ENCODE measurements around the gene SYTL1. TPM values are rescaled to one million over a fixed set of nuclear protein-coding genes. Genes with fewer than 3 reads are reported as not detected.

SYTL1 gene
- total RNA-seq, 4 donors from 2014 or later: 0.81 to 4.8 (median 2.7) TPM

GRCh38 chr1:27301052-27301422 lies 40.8 kb upstream of the SYTL1 start:
- H3K4me3 ChIP-seq: no peak overlapping the region
- 29% methylated on average over 3 of the region's 8 CpGs; no CpG with 5 or more reads in 1 of the 2 donors for WGBS, 2 donors (ENCODE audit: low coverage in 1 of 2)
- H3K36me3 ChIP-seq: peaks cover 0 to 73% of the 10 kb centered on the region in 2 donors
- TF ChIP-seq EP300 (IDR thresholded peaks at IDR 0.05): no peak
- no peak for TF ChIP-seq POLR2AphosphoS5 (IDR thresholded peaks at IDR 0.05)
- TF ChIP-seq CTCF (IDR thresholded peaks at IDR 0.05): no peak
- TF ChIP-seq POLR2A (IDR thresholded peaks at IDR 0.05): no peak
- H3K27ac ChIP-seq: peak overlapping the region in 3 of 4 donors; percentile 88 to 94 (median 93)
- H3K4me1 ChIP-seq: peaks cover 9 to 55% (median 30%) of the 10 kb centered on the region in 3 donors
- ATAC-seq: no peak
- H3K9me3 ChIP-seq: no peaks in the 10 kb centered on the region
- H3K27me3 ChIP-seq: no peaks in the 10 kb centered on the region

- Histone ChIP-seq H3K27ac (peak overlapping the region in 3 of 4 donors; percentile 88 to 94 (median 93)), H3K36me3 (peaks cover 0 to 75% of the 10 kb centered on the region in 2 donors), H3K4me3 (no peak overlapping the region), H3K27me3 (no peaks in the 10 kb centered on the region), H3K9me3 (no peaks in the 10 kb centered on the region), H3K4me1 (peaks cover 9 to 50% (median 30%) of the 10 kb centered on the region in 3 donors)
- no peak for ATAC-seq
- no peak for TF ChIP-seq CTCF (IDR thresholded peaks at IDR 0.05)
- no peak for TF ChIP-seq POLR2A (IDR thresholded peaks at IDR 0.05)
- TF ChIP-seq POLR2AphosphoS5 (IDR thresholded peaks at IDR 0.05): no peak
- TF ChIP-seq EP300 (IDR thresholded peaks at IDR 0.05): no peak
- WGBS, 2 donors (ENCODE audit: low coverage in 1 of 2): 29 to 60% methylated on average over 1 to 2 of the region's 10 CpGs
Observed at GRCh38 chr1:27301582-27302199, 40.1 kb upstream of the SYTL1 start.

- Histone ChIP-seq H3K27me3 (no peaks in the 10 kb centered on the region), H3K36me3 (peaks cover 0 to 75% of the 10 kb centered on the region in 2 donors), H3K4me1 (peaks cover 9 to 41% (median 30%) of the 10 kb centered on the region in 3 donors), H3K9me3 (no peaks in the 10 kb centered on the region), H3K4me3 (no peak overlapping the region), H3K27ac (no peak overlapping the region)
- WGBS, 2 donors (ENCODE audit: low coverage in 1 of 2): 100% methylated on average over 1 of the region's 2 CpGs
- no peak for ATAC-seq
- no peak for TF ChIP-seq EP300 (IDR thresholded peaks at IDR 0.05)
- TF ChIP-seq POLR2AphosphoS5 (IDR thresholded peaks at IDR 0.05): no peak
- TF ChIP-seq CTCF (IDR thresholded peaks at IDR 0.05): no peak
- TF ChIP-seq POLR2A (IDR thresholded peaks at IDR 0.05): no peak
Observed at GRCh38 chr1:27302612-27303011, 39.2 kb upstream of the SYTL1 start.

GRCh38 chr1:27303509-27303908 lies 38.3 kb upstream of the SYTL1 start:
- TF ChIP-seq EP300 (IDR thresholded peaks at IDR 0.05): no peak
- TF ChIP-seq CTCF (IDR thresholded peaks at IDR 0.05): no peak
- no peak for TF ChIP-seq POLR2A (IDR thresholded peaks at IDR 0.05)
- no peak for TF ChIP-seq POLR2AphosphoS5 (IDR thresholded peaks at IDR 0.05)
- peaks cover 0 to 72% of the 10 kb centered on the region in 2 donors for H3K36me3 ChIP-seq

GRCh38 chr1:27306071-27306470 lies 35.8 kb upstream of the SYTL1 start:
- peaks cover 0 to 77% of the 10 kb centered on the region in 2 donors for H3K36me3 ChIP-seq
- H3K9me3 ChIP-seq: no peaks in the 10 kb centered on the region
- peaks cover 0 to 7% (median 2%) of the 10 kb centered on the region in 3 donors for H3K4me1 ChIP-seq
- WGBS, 2 donors (ENCODE audit: low coverage in 1 of 2): 55% methylated on average over 1 of the region's 11 CpGs; no CpG with 5 or more reads in 1 of the 2 donors
- TF ChIP-seq EP300 (IDR thresholded peaks at IDR 0.05): no peak
- no peak for TF ChIP-seq POLR2A (IDR thresholded peaks at IDR 0.05)
- TF ChIP-seq CTCF (IDR thresholded peaks at IDR 0.05): no peak
- TF ChIP-seq POLR2AphosphoS5 (IDR thresholded peaks at IDR 0.05): no peak
- ATAC-seq: no peak
- no peaks in the 10 kb centered on the region for H3K27me3 ChIP-seq
- no peak overlapping the region for H3K27ac ChIP-seq
- no peak overlapping the region for H3K4me3 ChIP-seq

More at GRCh38 chr1:27303509-27303908, 38.3 kb upstream of the SYTL1 start:
- H3K4me3 ChIP-seq: no peak overlapping the region
- H3K9me3 ChIP-seq: no peaks in the 10 kb centered on the region
- peaks cover 9 to 32% (median 24%) of the 10 kb centered on the region in 3 donors for H3K4me1 ChIP-seq
- ATAC-seq: no peak
- WGBS, 2 donors (ENCODE audit: low coverage in 1 of 2): 80 to 87% methylated on average over 1 to 14 of the region's 15 CpGs
- no peak overlapping the region for H3K27ac ChIP-seq
- no peaks in the 10 kb centered on the region for H3K27me3 ChIP-seq
